GM18868 (cell line): ENCODE results near the gene RUFY2.
"Not testable (repeated sequence)": the region's sequence is repeated elsewhere in the genome, so short reads cannot be mapped to it uniquely, and the experiment has no call there.

ENCODE experiments used
- ATAC-seq: cut with Tn5 transposase; IDR thresholded peaks from one replicate; pipeline ENCODE4 v1.9.1; 2021; ENCODE audit warnings: mild to moderate bottlenecking, moderate library complexity; ENCODE audit not compliant: unreplicated experiment

The RUFY2 gene

GRCh38 chr10:68406815-68407548 is at the start of gene RUFY2:
Gene RUFY2, minus strand, starts transcription at chr10:68407277. Its CDS starts 88 bp downstream, at chr10:68407189.
- peak; percentile 92 for ATAC-seq

GRCh38 chr10:68449698-68450097 is 42.6 kb upstream of the RUFY2 start:
- not testable (repeated sequence) for ATAC-seq

GRCh38 chr10:68446179-68446578 is 39.1 kb upstream of the RUFY2 start:
- no peak for ATAC-seq

- ATAC-seq, result no peak
Measured at GRCh38 chr10:68442971-68443370, 35.9 kb upstream of the RUFY2 start.

GRCh38 chr10:68440898-68441297 is 33.8 kb upstream of the RUFY2 start:
- ATAC-seq, result no peak

- no peak for ATAC-seq
Measured at GRCh38 chr10:68435803-68436202, 28.7 kb upstream of the RUFY2 start.

- no peak for ATAC-seq
Measured at GRCh38 chr10:68434657-68435056, 27.6 kb upstream of the RUFY2 start.

- ATAC-seq, result no peak
Measured at GRCh38 chr10:68428396-68429104, 21.5 kb upstream of the RUFY2 start.

- ATAC-seq, result no peak
Measured at GRCh38 chr10:68424454-68425014, 17.5 kb upstream of the RUFY2 start.

GRCh38 chr10:68423522-68423921 is 16.4 kb upstream of the RUFY2 start:
- ATAC-seq, result no peak

GRCh38 chr10:68419376-68419775 is 12.3 kb upstream of the RUFY2 start:
- ATAC-seq, result no peak

GRCh38 chr10:68408898-68409518 is 1.9 kb upstream of the RUFY2 start:
- ATAC-seq, result no peak

- peak; percentile 38 for ATAC-seq
Measured at GRCh38 chr10:68406111-68406814, 814 bp downstream of the RUFY2 start.

GRCh38 chr10:68403701-68404100 is 3.4 kb downstream of the RUFY2 start:
- ATAC-seq, result no peak

- ATAC-seq, result no peak
Measured at GRCh38 chr10:68402276-68402675, 4.8 kb downstream of the RUFY2 start.

- no peak for ATAC-seq
Measured at GRCh38 chr10:68397005-68397404, 10.1 kb downstream of the RUFY2 start.

GRCh38 chr10:68385740-68386139 is 21.3 kb downstream of the RUFY2 start:
- no peak for ATAC-seq

GRCh38 chr10:68371604-68372003 is 35.5 kb downstream of the RUFY2 start:
- no peak for ATAC-seq

GRCh38 chr10:68367121-68367520 is 40.0 kb downstream of the RUFY2 start:
- no peak for ATAC-seq

- ATAC-seq, result no peak
Measured at GRCh38 chr10:68366600-68366999, 40.5 kb downstream of the RUFY2 start.

GRCh38 chr10:68365611-68366010 is 41.5 kb downstream of the RUFY2 start:
- no peak for ATAC-seq
